K562 (cell line): ENCODE measurements around the gene TTN. TPM values are rescaled to one million over a fixed set of nuclear protein-coding genes. Genes with fewer than 3 reads are reported as not detected.
A peak's percentile ranks its signal among the peaks of the same experiment; 100 is the strongest.

ENCODE experiments used
- ATAC-seq: fragments of 200-7000 bp; cut with Tn5 transposase; 3 replicates; pipeline ENCODE4 v1.9.1; 2020; ENCODE audit warnings: moderate library complexity
- BruUV-seq: library from RNA; stranded (reverse); fragments of 400-500 nt; replicated peaks from 2 replicates; lab custom pipeline; 2021; lab: Mats Ljungman, UMichigan
- CTCF ChIA-PET: fragments of 300-600 bp; formaldehyde crosslinking; extraction: SDS; loops from one replicate; lab custom pipeline; 2021; ENCODE audit warnings: low intra/inter-chr PET ratio; lab: Yijun Ruan, JAX
- POLR2A ChIA-PET: fragments of 300-600, 350-650 bp; sonication (Branson Sonifier 250); formaldehyde crosslinking; extraction: SDS; loops from one replicate; lab custom pipeline; 2021; ENCODE audit warnings: antibody characterized with exemption, inconsistent platforms; lab: Yijun Ruan, JAX
- DNase-seq, 4 experiments: peaks; one replicate each; pipeline versions ENCODE4 v3.0.0 to v3.0.0-alpha.2; 2011 to 2018; ENCODE audit warnings: low spot score in 3 of 4, mixed read lengths in 3 of 4; ENCODE audit errors: extremely low read depth in 1 of 4
- FAIRE-seq: peaks from 2 replicates; lab custom pipeline; 2011; peaks lifted over from hg19 to GRCh38; lab: Jason Lieb, UNC
- H2AFZ ChIP-seq: 2 replicates; pipeline ENCODE4 v1.6.0; 2011; ENCODE audit warnings: low read depth, low read length, control low read depth, inconsistent platforms
- H3K27ac ChIP-seq: fragments of 200-600 bp; 3 replicates; pipeline ENCODE4 v1.8.0; 2011; ENCODE audit warnings: low read depth, mild to moderate bottlenecking, control low read depth, inconsistent platforms, low read length, moderate library complexity, mixed read lengths; ENCODE audit errors: extremely low read depth
- H3K27me3 ChIP-seq, 2 experiments: fragments of 300-600 bp in 1 of 2; 2 replicates in 1 of 2; 3 replicates in 1 of 2; pipeline versions ENCODE4 v1.6.0 to v1.8.0; 2011; ENCODE audit warnings: inconsistent platforms in 2 of 2, low read length in 2 of 2, mild to moderate bottlenecking in 1 of 2, mixed read lengths in 1 of 2, moderate library complexity in 1 of 2; ENCODE audit not compliant: control insufficient read depth in 2 of 2, insufficient read depth in 2 of 2
- H3K36me3 ChIP-seq: fragments of 300-600 bp; 3 replicates; pipeline ENCODE4 v1.8.0; 2011; ENCODE audit warnings: mild to moderate bottlenecking, low read length, inconsistent platforms; ENCODE audit not compliant: control insufficient read depth, insufficient read depth
- H3K4me1 ChIP-seq, 2 experiments: fragments of 200-600 bp in 1 of 2; replicated peaks in 1 of 2; 2 replicates in 1 of 2; 3 replicates in 1 of 2; pipeline versions ENCODE4 v1.5.1 to v1.8.0; 2011; ENCODE audit warnings: inconsistent platforms in 2 of 2, low read length in 2 of 2, mild to moderate bottlenecking in 1 of 2, mixed read lengths in 1 of 2, moderate library complexity in 1 of 2; ENCODE audit not compliant: control insufficient read depth in 2 of 2, insufficient read depth in 2 of 2
- H3K4me2 ChIP-seq: 2 replicates; pipeline ENCODE4 v1.6.1; 2011; ENCODE audit warnings: low read length, control low read depth, inconsistent platforms, mixed read lengths; ENCODE audit not compliant: insufficient read depth
- H3K4me3 ChIP-seq: fragments of 200-600 bp; sonication (generic), shearing (Covaris generic); 2 replicates; pipeline ENCODE4 v1.5.1; 2016; ENCODE audit warnings: control low read depth, inconsistent platforms
- H3K79me2 ChIP-seq: fragments of 200-600 bp; 3 replicates; pipeline ENCODE4 v1.8.0; 2011; ENCODE audit warnings: low read length, inconsistent platforms; ENCODE audit not compliant: control insufficient read depth, insufficient read depth
- H3K9ac ChIP-seq, 2 experiments: 2 replicates each; pipeline versions ENCODE4 v1.6.0 to v1.6.1; 2011; ENCODE audit warnings: low read depth in 2 of 2, low read length in 2 of 2, control low read depth in 1 of 2, inconsistent platforms in 1 of 2, mild to moderate bottlenecking in 1 of 2, mixed read lengths in 1 of 2; ENCODE audit not compliant: insufficient read depth in 1 of 2
- H3K9me1 ChIP-seq: one replicate; pipeline ENCODE4 v1.6.0; 2011; ENCODE audit warnings: inconsistent platforms, mild to moderate bottlenecking, low read length, moderate library complexity; ENCODE audit not compliant: control insufficient read depth, insufficient read depth
- H3K9me3 ChIP-seq: replicated peaks from 2 replicates; pipeline ENCODE4 v1.5.1; 2011; ENCODE audit warnings: low read depth, low read length, inconsistent platforms; ENCODE audit not compliant: control insufficient read depth, insufficient read depth
- H4K20me1 ChIP-seq: replicated peaks from 2 replicates; pipeline ENCODE4 v1.6.1; 2011; ENCODE audit warnings: low read length, inconsistent platforms, mixed read lengths; ENCODE audit not compliant: control insufficient read depth, insufficient read depth
- CBX2 ChIP-seq: fragments of 200-600 bp; sonication (generic); IDR thresholded peaks from one replicate; pipeline ENCODE4 v1.6.1; 2012; ENCODE audit warnings: mild to moderate bottlenecking, low read length, inconsistent platforms; ENCODE audit not compliant: insufficient read depth, poor library complexity, severe bottlenecking
- CEBPG ChIP-seq, 3 experiments: fragments of 200-800 bp in 1 of 3; sonication (Bioruptor generic) in 1 of 3; sonication (generic) in 1 of 3; formaldehyde crosslinking in 1 of 3; IDR thresholded peaks in 2 of 3; conservative IDR thresholded peaks in 1 of 3; 2 replicates each; pipeline versions ENCODE4 v1.6.1 to v1.8.0; 2016 to 2022; ENCODE audit warnings: missing compliant biosample characterization in 2 of 3, missing genetic modification characterization in 2 of 3, mild to moderate bottlenecking in 1 of 3, missing genetic modification reagents in 1 of 3
- WGBS: fragments of 100-300 bp; shearing (Covaris generic); methylation state at CpG from one replicate; pipeline ENCODE4 v1.1.6; 2016; ENCODE audit warnings: low coverage, mixed read lengths; ENCODE audit not compliant: insufficient coverage; ENCODE audit errors: missing lambda C conversion rate; 5-methylcytosine and 5-hydroxymethylcytosine counted together
- in situ Hi-C: fragments of 300-500 bp; cut with MboI; formaldehyde crosslinking; loops from 4 replicates; pipeline ENCODE4 v1.15.0; 2018; ENCODE audit warnings: inconsistent platforms, mixed read lengths
- intact Hi-C: fragments of 100-400 bp; cut with micrococcal nuclease; formaldehyde crosslinking; loops from 2 replicates; pipeline ENCODE4 v1.14.2; 2022
- polyA plus RNA-seq, 8 experiments: library from polyadenylated mRNA; depleted of rRNA in 4 of 8; stranded (reverse) in 5 of 8; unstranded in 3 of 8; fragments of >200 nt; fragmentation: Nextera tagmentation in 2 of 8; fragmentation: Illumina TruSeq in 1 of 8; extraction: Ambion mirVana in 2 of 8; extraction: Trizol in 1 of 8; gene quantifications; 2 replicates each; pipeline versions ENCODE4 v1.2.1 to v1.2.3, GENCODE V29; 2011 to 2014; ENCODE audit warnings: inconsistent platforms in 1 of 8, missing spikeins in 1 of 8
- total RNA-seq, 7 experiments: library from RNA; depleted of rRNA in 6 of 7; stranded (reverse); fragments of >200 nt in 6 of 7; fragmentation: Illumina TruSeq in 2 of 7; extraction: Trizol in 2 of 7; gene quantifications; 2 replicates each; pipeline versions ENCODE4 v1.2.1 to v1.2.3, GENCODE V29; 2011 to 2021; ENCODE audit warnings: low replicate concordance in 1 of 7
- TF ChIP-seq, protein P1 (sequence below): fragments of 450-650 bp; formaldehyde crosslinking; IDR thresholded peaks from 2 replicates; pipeline ENCODE4 v1.4.0; 2020; ENCODE audit warnings: mild to moderate bottlenecking, moderate library complexity

TTN gene
- total and polyA plus RNA-seq, 9 of the 15 experiments (the other 6 are each of a cell fraction or from before 2014, with no cell fraction given) = under 0.01 to 0.20 (median 0.04) TPM; not detected in 1

DNA sequence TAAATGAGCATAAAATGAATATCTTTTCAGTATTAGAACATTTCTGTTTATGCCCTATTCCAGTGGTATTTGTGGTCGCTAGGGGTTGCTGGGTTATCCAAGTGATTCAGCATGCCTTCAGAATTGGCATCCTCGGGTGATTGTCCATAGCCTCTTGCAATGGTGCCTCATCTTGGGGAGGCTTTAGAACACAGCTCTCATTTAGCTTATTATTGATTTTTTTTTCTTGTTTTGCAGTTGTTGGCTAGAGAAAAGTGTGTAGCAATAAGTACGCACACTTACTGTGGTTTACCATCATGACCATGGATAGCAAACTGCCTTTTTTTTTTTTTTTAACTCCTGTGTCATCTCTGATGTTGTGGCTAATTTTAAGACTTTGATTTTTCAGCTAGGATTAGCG lies 293.3 kb downstream of the TTN start (continued):
- TF ChIP-seq, protein P1, sequence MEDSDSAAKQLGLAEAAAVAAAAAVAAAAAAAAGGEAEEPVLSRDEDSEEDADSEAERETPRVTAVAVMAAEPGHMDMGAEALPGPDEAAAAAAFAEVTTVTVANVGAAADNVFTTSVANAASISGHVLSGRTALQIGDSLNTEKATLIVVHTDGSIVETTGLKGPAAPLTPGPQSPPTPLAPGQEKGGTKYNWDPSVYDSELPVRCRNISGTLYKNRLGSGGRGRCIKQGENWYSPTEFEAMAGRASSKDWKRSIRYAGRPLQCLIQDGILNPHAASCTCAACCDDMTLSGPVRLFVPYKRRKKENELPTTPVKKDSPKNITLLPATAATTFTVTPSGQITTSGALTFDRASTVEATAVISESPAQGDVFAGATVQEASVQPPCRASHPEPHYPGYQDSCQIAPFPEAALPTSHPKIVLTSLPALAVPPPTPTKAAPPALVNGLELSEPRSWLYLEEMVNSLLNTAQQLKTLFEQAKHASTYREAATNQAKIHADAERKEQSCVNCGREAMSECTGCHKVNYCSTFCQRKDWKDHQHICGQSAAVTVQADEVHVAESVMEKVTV (CRISPR knock-in tag) = no peak

DNA sequence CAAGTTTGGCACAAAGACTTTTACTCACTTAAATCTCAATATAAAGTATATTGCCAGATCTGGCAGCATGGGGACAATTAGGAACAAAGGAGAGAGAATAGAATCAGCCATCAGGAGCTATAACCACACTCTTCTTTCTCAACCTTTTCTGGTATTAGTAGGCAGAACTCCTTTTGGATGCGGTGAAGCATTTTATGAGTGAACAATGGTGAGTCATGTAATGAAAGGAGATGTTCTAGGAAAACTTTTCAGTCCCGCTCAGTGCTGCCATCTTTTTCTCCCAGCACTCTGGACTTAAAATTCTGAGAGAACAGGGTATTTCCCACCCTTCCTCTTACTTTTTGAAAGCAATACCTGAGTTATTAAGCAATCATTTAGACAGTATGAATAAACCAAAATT lies 294.7 kb downstream of the TTN start:
- CTCF ChIA-PET = no interaction called here
- intact Hi-C loops = no loop called here
- POLR2A ChIA-PET = interaction anchor here (1.1 kb wide), 1 partner anchor 10 kb away, joined by 4 read pairs; no protein-coding TSS in a partner anchor

More for the DNA sequence above, 294.7 kb downstream of the TTN start:
- Histone ChIP-seq H2AFZ (no peak overlapping the region), H3K27me3 (no peaks in the 10 kb centered on the region), H3K27ac (no peak overlapping the region), H3K4me2 (no peak overlapping the region), H3K9ac (no peak overlapping the region), H3K36me3 (no peaks in the 10 kb centered on the region; the same call in 2 of the 3 replicates), H3K79me2 (no peaks in the 10 kb centered on the region), H3K4me3 (no peak overlapping the region), H3K9me1 (no peaks in the 10 kb centered on the region), H3K9me3 (no peaks in the 10 kb centered on the region), H3K4me1 (no peaks in the 10 kb centered on the region), H4K20me1 (no peaks in the 10 kb centered on the region)
- TF ChIP-seq CEBPG (CRISPR knock-in tag; IDR thresholded peaks at IDR 0.05) (no peak), CEBPG (tag; conservative IDR thresholded peaks at IDR 0.05 in 1 of 2, IDR thresholded peaks at IDR 0.05 in 1 of 2) (0 out of 4 replicates have a peak, but pooled peaks have one; percentile 15 to 26), CBX2 (no peak)
- DNase-seq (no peak), FAIRE-seq (no peak), ATAC-seq (no peak)
- in situ Hi-C loops = no loop called here
- BruUV-seq = no TSS peak
- WGBS = 83% methylated on average over 2 of the region's 2 CpGs
